Activated T-helper 1 cell treated with Interleukin-2 at 50 U/mL for 16 hours (primary cell): ENCODE results near the gene TBC1D22A.
"Not testable (repeated sequence)": the region's sequence is repeated elsewhere in the genome, so short reads cannot be mapped to it uniquely, and the experiment has no call there.

ENCODE experiments used
- DNase-seq: peaks from one replicate; pipeline ENCODE4 v3.0.0-alpha.2; 2020; ENCODE audit warnings: low read depth

TBC1D22A gene

GRCh38 chr22:47169801-47170140, 407.3 kb downstream of the TBC1D22A start:
- no peak for DNase-seq

GRCh38 chr22:47170511-47171440, 408.3 kb downstream of the TBC1D22A start:
- DNase-seq = not testable (repeated sequence)

- no peak for DNase-seq
Observed at GRCh38 chr22:47171441-47172221, 409.2 kb downstream of the TBC1D22A start.

- no peak for DNase-seq
Observed at GRCh38 chr22:47172771-47173534, 410.5 kb downstream of the TBC1D22A start.

GRCh38 chr22:47173535-47174021, 411.1 kb downstream of the TBC1D22A start:
- DNase-seq = no peak

GRCh38 chr22:47174096-47174495, 411.6 kb downstream of the TBC1D22A start:
- DNase-seq = no peak

GRCh38 chr22:47174671-47175112, 412.2 kb downstream of the TBC1D22A start:
- no peak for DNase-seq

GRCh38 chr22:47175151-47176025, 412.9 kb downstream of the TBC1D22A start:
- DNase-seq = no peak

- DNase-seq = no peak
Observed at GRCh38 chr22:47176026-47176389, 413.6 kb downstream of the TBC1D22A start.

GRCh38 chr22:47176573-47177333, 414.3 kb downstream of the TBC1D22A start:
- DNase-seq = no peak

- DNase-seq = no peak
Observed at GRCh38 chr22:47177334-47177815, 414.9 kb downstream of the TBC1D22A start.

- DNase-seq = no peak
Observed at GRCh38 chr22:47178339-47178738, 415.9 kb downstream of the TBC1D22A start.

GRCh38 chr22:47180796-47181195, 418.3 kb downstream of the TBC1D22A start:
- no peak for DNase-seq

- no peak for DNase-seq
Observed at GRCh38 chr22:47187176-47187957, 424.9 kb downstream of the TBC1D22A start.

- DNase-seq = no peak
Observed at GRCh38 chr22:47188261-47189055, 426.0 kb downstream of the TBC1D22A start.

GRCh38 chr22:47189056-47189916, 426.8 kb downstream of the TBC1D22A start:
- no peak for DNase-seq

- no peak for DNase-seq
Observed at GRCh38 chr22:47190276-47190956, 428.0 kb downstream of the TBC1D22A start.
